MM.1S (cell line): ENCODE results near the gene PNMA1.

ENCODE experiments used
- CTCF ChIP-seq: fragments of 300-600 bp; sonication (generic); IDR thresholded peaks from 2 replicates; pipeline ENCODE4 v1.5.1; 2016; ENCODE audit warnings: antibody characterized with exemption, low read length, mixed read lengths
- EZH2 ChIP-seq: fragments of 300-600 bp; sonication (generic); optimal IDR thresholded peaks from 2 replicates; pipeline ENCODE3; 2017; ENCODE audit warnings: low read depth, mild to moderate bottlenecking, antibody characterized with exemption, low read length, mixed read lengths
- EZH2phosphoT487 ChIP-seq: fragments of 300-600 bp; sonication (generic); IDR thresholded peaks from 2 replicates; pipeline ENCODE4 v1.6.1; 2018; ENCODE audit warnings: antibody characterized with exemption, low read length

DNA sequence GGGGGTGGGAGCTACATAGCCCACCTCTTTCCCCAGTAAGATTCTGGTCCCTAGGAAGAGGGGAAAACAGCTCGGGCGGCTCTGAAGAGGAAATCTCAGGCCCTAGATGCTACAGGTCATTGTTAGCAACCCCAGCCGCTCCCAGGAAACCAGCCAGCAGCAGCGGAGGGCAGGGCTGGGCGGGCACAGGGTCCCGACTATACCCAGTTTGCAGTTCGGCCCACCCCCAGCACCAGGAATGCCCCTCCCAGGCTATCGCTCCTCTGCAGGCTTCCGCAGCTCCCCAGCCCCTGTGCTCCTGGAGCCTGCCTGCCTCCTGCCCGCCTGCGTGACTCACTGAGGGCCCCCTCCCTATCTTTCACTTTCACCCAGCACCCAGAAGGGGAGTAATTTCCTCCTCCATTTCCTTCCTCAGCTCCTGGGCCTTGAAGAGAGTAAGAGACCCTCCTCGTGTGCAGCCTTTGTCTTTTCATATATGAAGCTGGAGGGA lies 27.2 kb upstream of the PNMA1 start:
- TF ChIP-seq CTCF (no peak), EZH2 (no peak), EZH2phosphoT487 (no peak)
